ENCODE data around the gene MMP11. TPM values are rescaled to one million over a fixed set of nuclear protein-coding genes. Genes with fewer than 3 reads are reported as not detected.
A peak's percentile ranks its signal among the peaks of the same experiment; 100 is the strongest.

Gene MMP11
- total and polyA plus RNA-seq, 8 donors = 1.2 to 10.7 (median 9.6) TPM

GRCh38 chr22:23760056-23760455 lies 12.6 kb upstream of the MMP11 start:
- intact Hi-C loops (cut with DNase I) = no loop called here
- TF ChIP-seq CTCF (IDR thresholded peaks at IDR 0.05) = no peak
- H3K4me1 ChIP-seq = peaks cover 5 to 24% of the 10 kb centered on the region in 2 donors
- no peak for ATAC-seq
- H3K36me3 ChIP-seq = no peaks in the 10 kb centered on the region
- no peak for DNase-seq
- H3K27ac ChIP-seq = no peak overlapping the region
- H3K27me3 ChIP-seq = no peaks in the 10 kb centered on the region
- H3K9me3 ChIP-seq = no peaks in the 10 kb centered on the region
- no peak overlapping the region for H3K4me3 ChIP-seq

- TF ChIP-seq CTCF (IDR thresholded peaks at IDR 0.05) = no peak
- intact Hi-C loops (cut with DNase I) = no loop called here
- Histone ChIP-seq H3K9me3 (no peaks in the 10 kb centered on the region), H3K36me3 (no peaks in the 10 kb centered on the region), H3K4me1 (peaks cover 5 to 44% of the 10 kb centered on the region in 2 donors), H3K27ac (no peak within 1 kb of the TSS), H3K4me3 (peak within 1 kb of the TSS in 1 of 2 donors; percentile 36), H3K27me3 (no peaks in the 10 kb centered on the region)
- ATAC-seq = no peak
- peak in 1 of 4 donors; percentile 36 for DNase-seq
These were observed 9.6 kb upstream of the MMP11 start, which contains the start of gene C22orf15 for GRCh38 chr22:23762842-23763578. Gene C22orf15 (plus strand): TSS chr22:23762990. CDS start chr22:23763307, 317 bp downstream.

GRCh38 chr22:23763579-23763945 lies 9.1 kb upstream of the MMP11 start:
- no peak for TF ChIP-seq CTCF (IDR thresholded peaks at IDR 0.05)
- intact Hi-C loops (cut with DNase I) = no loop called here
- peak in 3 of 4 donors; percentile 40 to 92 (median 50) for DNase-seq
- ATAC-seq = no peak
- H3K4me1 ChIP-seq = peaks cover 5 to 50% of the 10 kb centered on the region in 2 donors
- peak overlapping the region in 1 of 2 donors; percentile 36 for H3K4me3 ChIP-seq
- H3K9me3 ChIP-seq = no peaks in the 10 kb centered on the region
- no peak overlapping the region for H3K27ac ChIP-seq
- no peaks in the 10 kb centered on the region for H3K27me3 ChIP-seq
- no peaks in the 10 kb centered on the region for H3K36me3 ChIP-seq

GRCh38 chr22:23763954-23764353 lies 8.7 kb upstream of the MMP11 start:
- H3K4me3 ChIP-seq = peak overlapping the region in 1 of 2 donors; percentile 36
- no peak for ATAC-seq

More at GRCh38 chr22:23763954-23764353, 8.7 kb upstream of the MMP11 start:
- Histone ChIP-seq H3K9me3 (no peaks in the 10 kb centered on the region), H3K36me3 (no peaks in the 10 kb centered on the region), H3K27ac (no peak overlapping the region), H3K4me1 (peaks cover 5 to 52% of the 10 kb centered on the region in 2 donors), H3K27me3 (no peaks in the 10 kb centered on the region)
- intact Hi-C loops (cut with DNase I) = no loop called here
- no peak for DNase-seq
- TF ChIP-seq CTCF (IDR thresholded peaks at IDR 0.05) = no peak

All from left lung (tissue), 10 donors.